Esophagus squamous epithelium (tissue), 4 donors: ENCODE results near the gene IRF2BP2.

Source experiments
- POLR2A ChIP-seq, 4 donors: fragments of 450-650 bp; IDR thresholded peaks; one replicate each; pipeline ENCODE4 v1.6.1; 2017; ENCODE audit warnings: antibody characterized with exemption in 4 of 4, mild to moderate bottlenecking in 4 of 4, moderate library complexity in 3 of 4
- TF ChIP-seq, protein P1 (sequence below), 6 experiments: fragments of 450-650 bp in 4 of 6; fragments of 200-600 bp in 2 of 6; sonication (generic) in 2 of 6; IDR thresholded peaks; one replicate each; pipeline ENCODE4 v1.5.1; 2016 to 2019; ENCODE audit warnings: antibody characterized with exemption in 6 of 6, mild to moderate bottlenecking in 4 of 6, moderate library complexity in 4 of 6

- TF ChIP-seq, protein P1, sequence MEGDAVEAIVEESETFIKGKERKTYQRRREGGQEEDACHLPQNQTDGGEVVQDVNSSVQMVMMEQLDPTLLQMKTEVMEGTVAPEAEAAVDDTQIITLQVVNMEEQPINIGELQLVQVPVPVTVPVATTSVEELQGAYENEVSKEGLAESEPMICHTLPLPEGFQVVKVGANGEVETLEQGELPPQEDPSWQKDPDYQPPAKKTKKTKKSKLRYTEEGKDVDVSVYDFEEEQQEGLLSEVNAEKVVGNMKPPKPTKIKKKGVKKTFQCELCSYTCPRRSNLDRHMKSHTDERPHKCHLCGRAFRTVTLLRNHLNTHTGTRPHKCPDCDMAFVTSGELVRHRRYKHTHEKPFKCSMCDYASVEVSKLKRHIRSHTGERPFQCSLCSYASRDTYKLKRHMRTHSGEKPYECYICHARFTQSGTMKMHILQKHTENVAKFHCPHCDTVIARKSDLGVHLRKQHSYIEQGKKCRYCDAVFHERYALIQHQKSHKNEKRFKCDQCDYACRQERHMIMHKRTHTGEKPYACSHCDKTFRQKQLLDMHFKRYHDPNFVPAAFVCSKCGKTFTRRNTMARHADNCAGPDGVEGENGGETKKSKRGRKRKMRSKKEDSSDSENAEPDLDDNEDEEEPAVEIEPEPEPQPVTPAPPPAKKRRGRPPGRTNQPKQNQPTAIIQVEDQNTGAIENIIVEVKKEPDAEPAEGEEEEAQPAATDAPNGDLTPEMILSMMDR (IDR thresholded peaks at IDR 0.05) = no peak
- no peak for TF ChIP-seq POLR2A (IDR thresholded peaks at IDR 0.05)
Observed at GRCh38 chr1:234584420-234584805, 25.6 kb downstream of the IRF2BP2 start.
